Trophoblast cell (in vitro differentiated cells and primary cell): Measurements from ENCODE around the gene MFAP4. TPM values are rescaled to one million over a fixed set of nuclear protein-coding genes. Genes with fewer than 3 reads are reported as not detected.

Source experiments
- DNase-seq, 2 donors: peaks; one replicate each; pipeline ENCODE4 v3.0.0-alpha.2; 2016
- H2AFZ ChIP-seq: 2 replicates; pipeline ENCODE4 v1.6.1; 2013; ENCODE audit warnings: low read length, moderate library complexity, mild to moderate bottlenecking; ENCODE audit not compliant: insufficient read depth, poor library complexity
- H2AK5ac ChIP-seq: 2 replicates; pipeline ENCODE4 v1.6.1; 2013; ENCODE audit warnings: mild to moderate bottlenecking, low read length
- H2BK120ac ChIP-seq: 2 replicates; pipeline ENCODE4 v1.6.1; 2013; ENCODE audit warnings: low read length, mild to moderate bottlenecking, moderate library complexity; ENCODE audit not compliant: insufficient read depth, poor library complexity
- H2BK12ac ChIP-seq: 2 replicates; pipeline ENCODE4 v1.6.1; 2013; ENCODE audit warnings: mild to moderate bottlenecking, low read length, moderate library complexity
- H2BK5ac ChIP-seq: 2 replicates; pipeline ENCODE4 v1.6.1; 2013; ENCODE audit warnings: low read length, low read depth, moderate library complexity, mild to moderate bottlenecking; ENCODE audit not compliant: poor library complexity
- H3K14ac ChIP-seq: 2 replicates; pipeline ENCODE4 v1.6.1; 2013; ENCODE audit warnings: mild to moderate bottlenecking, low read length
- H3K18ac ChIP-seq: 2 replicates; pipeline ENCODE4 v1.6.1; 2013; ENCODE audit warnings: mild to moderate bottlenecking, low read length
- H3K23ac ChIP-seq: 2 replicates; pipeline ENCODE4 v1.6.1; 2013; ENCODE audit warnings: low read length
- H3K27ac ChIP-seq: 2 replicates; pipeline ENCODE4 v1.5.1; 2013; ENCODE audit warnings: low read depth, mild to moderate bottlenecking, inconsistent platforms, low read length, moderate library complexity
- H3K27me3 ChIP-seq: 2 replicates; pipeline ENCODE4 v1.6.1; 2013; ENCODE audit warnings: inconsistent platforms, mild to moderate bottlenecking, low read length, moderate library complexity; ENCODE audit not compliant: insufficient read depth
- H3K36me3 ChIP-seq, 2 experiments: 1 replicate in 1 of 2; 2 replicates in 1 of 2; pipeline ENCODE4 v1.6.1; 2013; ENCODE audit warnings: low read length in 2 of 2, mild to moderate bottlenecking in 2 of 2, moderate library complexity in 1 of 2; ENCODE audit not compliant: insufficient read depth in 2 of 2, control insufficient read depth in 1 of 2
- H3K4ac ChIP-seq: 2 replicates; pipeline ENCODE4 v1.6.1; 2013; ENCODE audit warnings: low read depth, mild to moderate bottlenecking, low read length, moderate library complexity
- H3K4me1 ChIP-seq, 2 experiments: 1 replicate in 1 of 2; 2 replicates in 1 of 2; pipeline ENCODE4 v1.6.1; 2013; ENCODE audit warnings: low read length in 2 of 2, mild to moderate bottlenecking in 2 of 2, moderate library complexity in 1 of 2; ENCODE audit not compliant: insufficient read depth in 2 of 2, control insufficient read depth in 1 of 2
- H3K4me2 ChIP-seq: 2 replicates; pipeline ENCODE4 v1.6.1; 2013; ENCODE audit warnings: inconsistent platforms, mild to moderate bottlenecking, low read length, moderate library complexity
- H3K4me3 ChIP-seq: 2 replicates; pipeline ENCODE4 v1.5.1; 2013; ENCODE audit warnings: mild to moderate bottlenecking, low read depth, low read length, inconsistent platforms
- H3K79me1 ChIP-seq: one replicate; pipeline ENCODE4 v1.6.1; 2013; ENCODE audit warnings: low read length
- H3K79me2 ChIP-seq: 2 replicates; pipeline ENCODE4 v1.6.1; 2013; ENCODE audit warnings: low read length, mild to moderate bottlenecking; ENCODE audit not compliant: control insufficient read depth, insufficient read depth, poor library complexity
- H3K9ac ChIP-seq: 2 replicates; pipeline ENCODE4 v1.6.1; 2013; ENCODE audit warnings: mild to moderate bottlenecking, low read length
- H3K9me3 ChIP-seq: 2 replicates; pipeline ENCODE4 v1.6.1; 2013; ENCODE audit warnings: low read depth, mild to moderate bottlenecking, control low read depth, inconsistent platforms, low read length; ENCODE audit not compliant: insufficient read depth
- H4K12ac ChIP-seq: 2 replicates; pipeline ENCODE4 v1.6.1; 2013; ENCODE audit warnings: low read depth, mild to moderate bottlenecking, low read length, moderate library complexity
- H4K8ac ChIP-seq: 2 replicates; pipeline ENCODE4 v1.6.1; 2013; ENCODE audit warnings: low read depth, mild to moderate bottlenecking, low read length, moderate library complexity
- H4K91ac ChIP-seq: one replicate; pipeline ENCODE4 v1.6.1; 2013; ENCODE audit warnings: low read depth, mild to moderate bottlenecking, low read length, moderate library complexity
- WGBS: extraction: QIAGEN DNeasy Blood & Tissue Kit; methylation state at CpG from one replicate; pipeline ENCODE4 v1.1.7; 2013; ENCODE audit warnings: missing lambda C conversion rate; ENCODE audit not compliant: insufficient read length, insufficient coverage; ENCODE audit errors: extremely low coverage; 5-methylcytosine and 5-hydroxymethylcytosine counted together
- polyA plus RNA-seq: library from polyadenylated mRNA; stranded (reverse); fragments of 200-250 nt; gene quantifications from 2 replicates; pipeline ENCODE4 v1.2.3, GENCODE V29; 2013

The MFAP4 gene, protein sequence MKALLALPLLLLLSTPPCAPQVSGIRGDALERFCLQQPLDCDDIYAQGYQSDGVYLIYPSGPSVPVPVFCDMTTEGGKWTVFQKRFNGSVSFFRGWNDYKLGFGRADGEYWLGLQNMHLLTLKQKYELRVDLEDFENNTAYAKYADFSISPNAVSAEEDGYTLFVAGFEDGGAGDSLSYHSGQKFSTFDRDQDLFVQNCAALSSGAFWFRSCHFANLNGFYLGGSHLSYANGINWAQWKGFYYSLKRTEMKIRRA
- polyA plus RNA-seq = 1.3 and 1.6 TPM in 2 replicates

GRCh38 chr17:19386974-19387920 lies at the start of gene MFAP4:
Gene MFAP4 (minus strand): TSS chr17:19387190. CDS start chr17:19387155, 35 bp downstream.
- Histone ChIP-seq H3K79me1 (no peaks in the 10 kb centered on the region), H2BK12ac (no peak within 1 kb of the TSS), H4K12ac (no peak within 1 kb of the TSS), H3K79me2 (peaks cover 2% of the 10 kb centered on the region), H3K4me1 (peaks cover 15 to 20% of the 10 kb centered on the region in 2 experiments), H3K14ac (peak within 1 kb of the TSS; percentile 27), H3K4me3 (no peak within 1 kb of the TSS), H2BK5ac (no peak within 1 kb of the TSS), H4K91ac (peak within 1 kb of the TSS; percentile 36), H3K27me3 (no peaks in the 10 kb centered on the region), H3K23ac (no peak within 1 kb of the TSS), H3K4me2 (peak within 1 kb of the TSS; percentile 36), H3K27ac (peak within 1 kb of the TSS; percentile 4), H3K18ac (no peak within 1 kb of the TSS), H3K9me3 (no peaks in the 10 kb centered on the region), H3K36me3 (peaks cover 33 to 34% of the 10 kb centered on the region in 2 experiments), H3K9ac (no peak within 1 kb of the TSS), H4K8ac (peak within 1 kb of the TSS; percentile 30), H2BK120ac (no peak within 1 kb of the TSS), H2AK5ac (no peak within 1 kb of the TSS), H3K4ac (no peak within 1 kb of the TSS), H2AFZ (no peak within 1 kb of the TSS)
- no peak for DNase-seq
- WGBS = no CpG with 5 or more reads among the region's 22 CpGs

- H2BK12ac ChIP-seq = no peak overlapping the region
- no peak overlapping the region for H2BK5ac ChIP-seq
- no CpG with 5 or more reads among the region's 2 CpGs for WGBS
- H3K23ac ChIP-seq = peak overlapping the region; percentile 98
- H3K4ac ChIP-seq = no peak overlapping the region
- H3K4me3 ChIP-seq = no peak overlapping the region
- no peak overlapping the region for H3K14ac ChIP-seq
- no peak overlapping the region for H2AFZ ChIP-seq
- no peak overlapping the region for H4K91ac ChIP-seq
- H2BK120ac ChIP-seq = no peak overlapping the region
- H3K18ac ChIP-seq = no peak overlapping the region
- no peak overlapping the region for H3K27ac ChIP-seq
- no peaks in the 10 kb centered on the region for H3K79me1 ChIP-seq
- no peaks in the 10 kb centered on the region for H3K36me3 ChIP-seq
- no peak overlapping the region for H3K4me2 ChIP-seq
- H3K4me1 ChIP-seq = no peaks in the 10 kb centered on the region
- no peaks in the 10 kb centered on the region for H3K27me3 ChIP-seq
- no peak overlapping the region for H4K12ac ChIP-seq
- no peak overlapping the region for H4K8ac ChIP-seq
- no peaks in the 10 kb centered on the region for H3K79me2 ChIP-seq
- H3K9me3 ChIP-seq = no peaks in the 10 kb centered on the region
- DNase-seq = peak in 1 of 2 donors; percentile 26
- no peak overlapping the region for H2AK5ac ChIP-seq
- H3K9ac ChIP-seq = no peak overlapping the region
Measured at GRCh38 chr17:19433727-19434340, 46.8 kb upstream of the MFAP4 start.

- Histone ChIP-seq H3K79me1 (no peaks in the 10 kb centered on the region), H3K18ac (no peak overlapping the region), H2AK5ac (no peak overlapping the region), H3K9me3 (no peaks in the 10 kb centered on the region), H3K4me3 (no peak overlapping the region), H2BK5ac (no peak overlapping the region), H3K4me1 (no peaks in the 10 kb centered on the region), H3K4ac (no peak overlapping the region), H3K4me2 (no peak overlapping the region), H2BK120ac (no peak overlapping the region), H3K36me3 (no peaks in the 10 kb centered on the region), H4K91ac (no peak overlapping the region), H4K8ac (no peak overlapping the region), H3K27me3 (no peaks in the 10 kb centered on the region), H3K14ac (no peak overlapping the region), H3K27ac (no peak overlapping the region), H3K79me2 (no peaks in the 10 kb centered on the region), H2AFZ (no peak overlapping the region), H3K9ac (no peak overlapping the region), H3K23ac (no peak overlapping the region), H2BK12ac (no peak overlapping the region), H4K12ac (no peak overlapping the region)
- no CpG with 5 or more reads among the region's 5 CpGs for WGBS
- DNase-seq = peak in 1 of 2 donors; percentile 30
Measured at GRCh38 chr17:19433255-19433654, 46.3 kb upstream of the MFAP4 start.

GRCh38 chr17:19431691-19432090 lies 44.7 kb upstream of the MFAP4 start:
- Histone ChIP-seq H2BK120ac (no peak overlapping the region), H3K4me1 (no peaks in the 10 kb centered on the region), H2AFZ (no peak overlapping the region), H3K9ac (no peak overlapping the region), H4K91ac (no peak overlapping the region), H3K23ac (no peak overlapping the region), H4K8ac (no peak overlapping the region), H3K79me2 (no peaks in the 10 kb centered on the region), H3K36me3 (no peaks in the 10 kb centered on the region), H2BK5ac (no peak overlapping the region), H3K14ac (no peak overlapping the region), H2AK5ac (no peak overlapping the region), H3K4me3 (no peak overlapping the region), H3K9me3 (no peaks in the 10 kb centered on the region), H2BK12ac (no peak overlapping the region), H3K27ac (no peak overlapping the region), H4K12ac (no peak overlapping the region), H3K79me1 (no peaks in the 10 kb centered on the region), H3K27me3 (no peaks in the 10 kb centered on the region), H3K4me2 (no peak overlapping the region), H3K18ac (no peak overlapping the region), H3K4ac (no peak overlapping the region)
- DNase-seq = no peak
- no CpG with 5 or more reads among the region's 3 CpGs for WGBS
